ENCODE results near the gene SIL1.

DNA sequence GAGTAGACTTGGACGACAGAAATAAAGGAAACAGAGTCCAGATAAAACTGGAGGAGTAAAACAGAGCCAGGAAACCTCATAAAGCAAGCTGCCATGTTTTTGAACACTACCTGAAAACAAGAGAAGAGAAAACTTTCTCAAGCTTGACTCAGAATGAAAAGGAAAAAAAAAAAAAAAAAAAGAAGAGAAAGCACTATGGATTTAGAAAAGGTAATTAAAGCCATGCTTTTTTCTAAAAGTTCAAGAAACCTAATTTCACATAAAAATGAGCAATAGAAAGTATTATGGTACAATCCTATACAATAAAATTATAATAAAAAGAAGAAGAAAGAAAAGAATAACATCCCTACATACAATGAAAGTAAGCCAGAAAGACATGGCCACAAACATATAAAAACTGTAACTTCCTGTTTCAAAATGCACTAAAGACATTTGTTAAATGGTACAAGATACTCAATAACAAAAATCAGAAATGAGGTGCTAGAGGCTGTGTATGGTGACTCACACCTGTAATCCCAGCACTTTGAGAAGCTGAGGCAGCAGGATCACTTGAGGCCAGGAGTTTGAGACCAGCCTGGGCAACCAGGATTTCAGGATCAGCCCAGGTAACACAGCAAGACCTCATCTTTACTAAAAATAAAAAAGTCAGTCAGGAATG, 129.5 kb downstream of the SIL1 start:
- no peak for TF ChIP-seq EZH2 (IDR thresholded peaks at IDR 0.05; ENCODE audit: insufficient read depth, poor library complexity, severe bottlenecking)
- TF ChIP-seq EZH2phosphoT487 (IDR thresholded peaks at IDR 0.05; ENCODE audit: insufficient read depth, low read depth): no peak
